ENCODE results near the gene GAN.

DNA sequence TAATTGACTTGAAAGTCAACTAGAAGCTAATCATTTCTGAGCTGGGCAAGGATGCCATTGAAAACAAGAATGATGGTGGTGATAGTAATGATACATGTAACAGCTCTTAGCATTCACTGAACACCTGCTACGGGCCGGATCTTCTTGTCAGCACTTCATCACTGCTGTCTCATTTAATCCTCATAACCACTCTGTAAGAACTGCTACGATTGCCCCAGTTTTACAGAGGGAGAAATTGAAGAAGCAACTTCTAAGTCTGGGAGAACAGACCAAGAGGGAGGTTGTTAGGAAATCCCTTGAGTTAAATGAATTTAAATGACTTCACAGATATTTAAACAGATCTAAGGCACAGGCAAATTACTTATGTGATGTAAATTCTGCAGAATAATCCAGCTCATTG, 7.0 kb upstream of the GAN start:
- no peak for TF ChIP-seq ZNF175 (tag by site-specific recombination; IDR thresholded peaks at IDR 0.05)
- TF ChIP-seq, protein P1, sequence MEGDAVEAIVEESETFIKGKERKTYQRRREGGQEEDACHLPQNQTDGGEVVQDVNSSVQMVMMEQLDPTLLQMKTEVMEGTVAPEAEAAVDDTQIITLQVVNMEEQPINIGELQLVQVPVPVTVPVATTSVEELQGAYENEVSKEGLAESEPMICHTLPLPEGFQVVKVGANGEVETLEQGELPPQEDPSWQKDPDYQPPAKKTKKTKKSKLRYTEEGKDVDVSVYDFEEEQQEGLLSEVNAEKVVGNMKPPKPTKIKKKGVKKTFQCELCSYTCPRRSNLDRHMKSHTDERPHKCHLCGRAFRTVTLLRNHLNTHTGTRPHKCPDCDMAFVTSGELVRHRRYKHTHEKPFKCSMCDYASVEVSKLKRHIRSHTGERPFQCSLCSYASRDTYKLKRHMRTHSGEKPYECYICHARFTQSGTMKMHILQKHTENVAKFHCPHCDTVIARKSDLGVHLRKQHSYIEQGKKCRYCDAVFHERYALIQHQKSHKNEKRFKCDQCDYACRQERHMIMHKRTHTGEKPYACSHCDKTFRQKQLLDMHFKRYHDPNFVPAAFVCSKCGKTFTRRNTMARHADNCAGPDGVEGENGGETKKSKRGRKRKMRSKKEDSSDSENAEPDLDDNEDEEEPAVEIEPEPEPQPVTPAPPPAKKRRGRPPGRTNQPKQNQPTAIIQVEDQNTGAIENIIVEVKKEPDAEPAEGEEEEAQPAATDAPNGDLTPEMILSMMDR (tag by site-specific recombination; IDR thresholded peaks at IDR 0.05), result no peak
- TF ChIP-seq ZBTB20 (tag by site-specific recombination; IDR thresholded peaks at IDR 0.05), result no peak
- no peak for TF ChIP-seq PRDM1 (tag by site-specific recombination; IDR thresholded peaks at IDR 0.05)
- TF ChIP-seq HOXA7 (CRISPR knock-in tag; IDR thresholded peaks at IDR 0.05; ENCODE audit: borderline replicate concordance), result no peak
- no peak for TF ChIP-seq ZBTB1 (tag by site-specific recombination; IDR thresholded peaks at IDR 0.05)
- TF ChIP-seq ZNF660 (tag by site-specific recombination; IDR thresholded peaks at IDR 0.05), result no peak
- no peak for TF ChIP-seq IKZF3 (tag by site-specific recombination; IDR thresholded peaks at IDR 0.05)
- no peak for TF ChIP-seq ZNF16 (tag by site-specific recombination; IDR thresholded peaks at IDR 0.05; ENCODE audit: low read depth)
- TF ChIP-seq, protein P2, sequence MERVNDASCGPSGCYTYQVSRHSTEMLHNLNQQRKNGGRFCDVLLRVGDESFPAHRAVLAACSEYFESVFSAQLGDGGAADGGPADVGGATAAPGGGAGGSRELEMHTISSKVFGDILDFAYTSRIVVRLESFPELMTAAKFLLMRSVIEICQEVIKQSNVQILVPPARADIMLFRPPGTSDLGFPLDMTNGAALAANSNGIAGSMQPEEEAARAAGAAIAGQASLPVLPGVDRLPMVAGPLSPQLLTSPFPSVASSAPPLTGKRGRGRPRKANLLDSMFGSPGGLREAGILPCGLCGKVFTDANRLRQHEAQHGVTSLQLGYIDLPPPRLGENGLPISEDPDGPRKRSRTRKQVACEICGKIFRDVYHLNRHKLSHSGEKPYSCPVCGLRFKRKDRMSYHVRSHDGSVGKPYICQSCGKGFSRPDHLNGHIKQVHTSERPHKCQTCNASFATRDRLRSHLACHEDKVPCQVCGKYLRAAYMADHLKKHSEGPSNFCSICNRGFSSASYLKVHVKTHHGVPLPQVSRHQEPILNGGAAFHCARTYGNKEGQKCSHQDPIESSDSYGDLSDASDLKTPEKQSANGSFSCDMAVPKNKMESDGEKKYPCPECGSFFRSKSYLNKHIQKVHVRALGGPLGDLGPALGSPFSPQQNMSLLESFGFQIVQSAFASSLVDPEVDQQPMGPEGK (tag by site-specific recombination; IDR thresholded peaks at IDR 0.05), result no peak
- TF ChIP-seq ZNF560 (tag by site-specific recombination; IDR thresholded peaks at IDR 0.05; ENCODE audit: borderline replicate concordance), result no peak
- no peak for TF ChIP-seq ZNF335 (tag by site-specific recombination; conservative IDR thresholded peaks at IDR 0.05)
- TF ChIP-seq ZSCAN30 (tag by site-specific recombination; IDR thresholded peaks at IDR 0.05), result no peak
- TF ChIP-seq, protein P3, sequence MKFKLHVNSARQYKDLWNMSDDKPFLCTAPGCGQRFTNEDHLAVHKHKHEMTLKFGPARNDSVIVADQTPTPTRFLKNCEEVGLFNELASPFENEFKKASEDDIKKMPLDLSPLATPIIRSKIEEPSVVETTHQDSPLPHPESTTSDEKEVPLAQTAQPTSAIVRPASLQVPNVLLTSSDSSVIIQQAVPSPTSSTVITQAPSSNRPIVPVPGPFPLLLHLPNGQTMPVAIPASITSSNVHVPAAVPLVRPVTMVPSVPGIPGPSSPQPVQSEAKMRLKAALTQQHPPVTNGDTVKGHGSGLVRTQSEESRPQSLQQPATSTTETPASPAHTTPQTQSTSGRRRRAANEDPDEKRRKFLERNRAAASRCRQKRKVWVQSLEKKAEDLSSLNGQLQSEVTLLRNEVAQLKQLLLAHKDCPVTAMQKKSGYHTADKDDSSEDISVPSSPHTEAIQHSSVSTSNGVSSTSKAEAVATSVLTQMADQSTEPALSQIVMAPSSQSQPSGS (tag by site-specific recombination; IDR thresholded peaks at IDR 0.05; ENCODE audit: low read depth), result no peak
